ENCODE measurements around the gene DDX20.

- TF ChIP-seq EZH2phosphoT487 (IDR thresholded peaks at IDR 0.05; ENCODE audit: borderline replicate concordance, low read depth) (no peak), YY1 (IDR thresholded peaks at IDR 0.05; ENCODE audit: low read depth) (no peak), CTCF (IDR thresholded peaks at IDR 0.05) (no peak), POLR2AphosphoS5 (IDR thresholded peaks at IDR 0.05; ENCODE audit: low read depth, low read length) (no peak), FOXJ3 (CRISPR knock-in tag; IDR thresholded peaks at IDR 0.05) (no peak), RAD21 (IDR thresholded peaks at IDR 0.05; ENCODE audit: low read length) (no peak), MAX (IDR thresholded peaks at IDR 0.05; ENCODE audit: low read depth) (no peak), SMC3 (IDR thresholded peaks at IDR 0.05; ENCODE audit: low read depth, low read length) (no peak), TEAD4 (IDR thresholded peaks at IDR 0.05; ENCODE audit: borderline replicate concordance, insufficient read depth) (no peak), TAF1 (IDR thresholded peaks at IDR 0.05; ENCODE audit: borderline replicate concordance, low read depth, low read length) (no peak), FOXM1 (IDR thresholded peaks at IDR 0.05; ENCODE audit: low read depth) (no peak), MXI1 (IDR thresholded peaks at IDR 0.05; ENCODE audit: low read depth, low read length) (no peak), EP300 (IDR thresholded peaks at IDR 0.05; ENCODE audit: borderline replicate concordance in 1 of 2, low read depth in 1 of 2, low read length in 1 of 2) (no peak)
- TF ChIP-seq, protein P1, sequence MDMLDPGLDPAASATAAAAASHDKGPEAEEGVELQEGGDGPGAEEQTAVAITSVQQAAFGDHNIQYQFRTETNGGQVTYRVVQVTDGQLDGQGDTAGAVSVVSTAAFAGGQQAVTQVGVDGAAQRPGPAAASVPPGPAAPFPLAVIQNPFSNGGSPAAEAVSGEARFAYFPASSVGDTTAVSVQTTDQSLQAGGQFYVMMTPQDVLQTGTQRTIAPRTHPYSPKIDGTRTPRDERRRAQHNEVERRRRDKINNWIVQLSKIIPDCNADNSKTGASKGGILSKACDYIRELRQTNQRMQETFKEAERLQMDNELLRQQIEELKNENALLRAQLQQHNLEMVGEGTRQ (IDR thresholded peaks at IDR 0.05; ENCODE audit: borderline replicate concordance, low read depth, low read length) = no peak
Measured at GRCh38 chr1:111719135-111719534, 36.6 kb upstream of the DDX20 start.

All from SK-N-SH (cell line).